Measurements from ENCODE around the gene ADIPOR2. TPM values are rescaled to one million over a fixed set of nuclear protein-coding genes. Genes with fewer than 3 reads are reported as not detected.

Gene ADIPOR2
- total RNA-seq, 1 donor from 2014 or later: 40.5 TPM

DNA sequence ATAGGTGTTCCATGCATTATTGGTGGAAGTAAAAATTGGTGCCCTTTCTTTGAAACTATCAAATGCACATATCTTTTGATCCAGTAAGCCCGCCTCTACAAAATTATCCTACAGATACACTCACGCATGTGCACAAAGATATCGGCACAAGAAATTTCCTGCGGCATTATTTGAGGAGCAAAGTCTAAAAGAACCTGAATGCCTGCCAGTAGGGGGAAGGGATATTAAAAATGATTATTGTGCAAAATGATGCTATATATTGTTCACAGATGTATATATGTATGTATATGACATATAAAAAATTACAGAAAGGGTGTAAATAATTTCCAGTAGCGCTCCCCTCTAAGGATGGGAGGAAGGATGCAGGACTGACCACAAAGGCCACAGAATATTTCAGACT, 24.7 kb upstream of the ADIPOR2 start:
- no peak for DNase-seq
- no peak overlapping the region for H3K4me3 ChIP-seq
- H3K9me3 ChIP-seq (replicated peaks): no peaks in the 10 kb centered on the region
- no peaks in the 10 kb centered on the region for H3K36me3 ChIP-seq
- peak overlapping the region; percentile 92 for H3K27ac ChIP-seq (replicated peaks)
- intact Hi-C loops (cut with micrococcal nuclease): no loop called here
- TF ChIP-seq, protein P1, sequence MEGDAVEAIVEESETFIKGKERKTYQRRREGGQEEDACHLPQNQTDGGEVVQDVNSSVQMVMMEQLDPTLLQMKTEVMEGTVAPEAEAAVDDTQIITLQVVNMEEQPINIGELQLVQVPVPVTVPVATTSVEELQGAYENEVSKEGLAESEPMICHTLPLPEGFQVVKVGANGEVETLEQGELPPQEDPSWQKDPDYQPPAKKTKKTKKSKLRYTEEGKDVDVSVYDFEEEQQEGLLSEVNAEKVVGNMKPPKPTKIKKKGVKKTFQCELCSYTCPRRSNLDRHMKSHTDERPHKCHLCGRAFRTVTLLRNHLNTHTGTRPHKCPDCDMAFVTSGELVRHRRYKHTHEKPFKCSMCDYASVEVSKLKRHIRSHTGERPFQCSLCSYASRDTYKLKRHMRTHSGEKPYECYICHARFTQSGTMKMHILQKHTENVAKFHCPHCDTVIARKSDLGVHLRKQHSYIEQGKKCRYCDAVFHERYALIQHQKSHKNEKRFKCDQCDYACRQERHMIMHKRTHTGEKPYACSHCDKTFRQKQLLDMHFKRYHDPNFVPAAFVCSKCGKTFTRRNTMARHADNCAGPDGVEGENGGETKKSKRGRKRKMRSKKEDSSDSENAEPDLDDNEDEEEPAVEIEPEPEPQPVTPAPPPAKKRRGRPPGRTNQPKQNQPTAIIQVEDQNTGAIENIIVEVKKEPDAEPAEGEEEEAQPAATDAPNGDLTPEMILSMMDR (IDR thresholded peaks at IDR 0.05; ENCODE audit: borderline replicate concordance): no peak
- H3K27me3 ChIP-seq (ENCODE audit: low read depth): no peaks in the 10 kb centered on the region
- H3K4me1 ChIP-seq: peaks cover 31% of the 10 kb centered on the region

DNA sequence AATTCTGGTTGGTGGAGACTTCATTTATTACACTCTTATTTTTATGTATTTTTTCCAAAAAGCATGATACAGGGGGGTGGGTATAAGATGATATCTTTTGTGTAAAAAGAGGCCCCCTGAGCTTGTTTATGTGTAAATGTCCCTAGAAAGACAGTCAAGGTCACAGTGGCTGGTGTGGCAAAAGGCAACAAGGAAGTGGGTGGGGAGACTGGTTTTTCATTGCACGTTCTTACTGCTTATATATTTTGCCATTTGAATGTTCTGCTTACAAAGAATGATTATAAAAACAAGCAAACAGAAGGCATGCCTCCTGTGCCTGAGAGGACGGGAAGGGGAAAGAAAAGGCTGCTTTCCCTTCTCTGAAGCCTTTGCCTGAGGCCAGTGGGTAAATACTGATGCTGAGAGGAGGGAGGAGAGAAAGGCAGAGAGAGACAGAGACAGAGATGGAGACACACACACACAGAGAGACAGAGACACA, 24.1 kb upstream of the ADIPOR2 start:
- no peak overlapping the region for H3K4me3 ChIP-seq
- no peaks in the 10 kb centered on the region for H3K27me3 ChIP-seq (ENCODE audit: low read depth)
- peaks cover 28% of the 10 kb centered on the region for H3K4me1 ChIP-seq
- no peaks in the 10 kb centered on the region for H3K36me3 ChIP-seq
- DNase-seq: no peak
- TF ChIP-seq, protein P1 (IDR thresholded peaks at IDR 0.05; ENCODE audit: borderline replicate concordance): no peak
- peak overlapping the region; percentile 92 for H3K27ac ChIP-seq (replicated peaks)
- intact Hi-C loops (cut with micrococcal nuclease): no loop called here
- H3K9me3 ChIP-seq (replicated peaks): no peaks in the 10 kb centered on the region

DNA sequence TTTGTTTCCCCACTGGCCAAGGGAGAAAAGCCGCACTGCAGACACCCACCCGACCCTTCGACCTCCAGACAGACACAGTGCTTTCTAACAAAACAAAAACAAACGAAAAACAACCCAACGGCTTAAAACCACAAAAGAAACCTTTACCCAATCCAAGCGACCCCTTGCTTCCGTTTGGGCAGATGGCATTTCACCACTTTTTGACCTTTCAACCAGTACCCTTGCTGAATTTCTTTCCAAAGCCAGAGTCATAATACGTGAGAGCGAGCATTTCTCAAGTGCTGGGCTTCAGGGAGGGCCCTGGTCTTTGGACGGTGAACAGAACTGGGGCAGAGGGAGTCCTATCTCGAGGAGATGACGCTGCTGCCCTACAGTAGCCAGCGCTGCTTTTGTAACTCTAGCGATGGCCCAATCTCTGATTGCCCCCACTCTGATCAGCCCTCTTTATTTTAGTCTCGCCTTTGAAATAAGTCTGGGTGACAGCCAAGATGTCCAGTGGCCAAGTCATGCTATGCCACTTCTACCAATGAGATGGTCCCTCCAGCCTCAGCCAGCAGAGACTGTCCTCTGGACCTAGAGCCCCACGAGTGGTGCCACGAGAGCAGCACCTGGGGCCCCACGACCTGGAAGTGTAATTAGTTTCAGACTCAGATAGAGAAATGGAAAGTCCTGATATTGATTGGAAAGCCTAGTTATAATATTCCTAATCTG, 21.9 kb upstream of the ADIPOR2 start:
- Histone ChIP-seq H3K9me3 (replicated peaks) (no peaks in the 10 kb centered on the region), H3K27ac (replicated peaks) (peak overlapping the region; percentile 92), H3K4me1 (peaks cover 24% of the 10 kb centered on the region), H3K27me3 (ENCODE audit: low read depth) (no peaks in the 10 kb centered on the region), H3K4me3 (peak overlapping the region; percentile 55), H3K36me3 (no peaks in the 10 kb centered on the region)
- DNase-seq: peak; percentile 66
- TF ChIP-seq, protein P1 (IDR thresholded peaks at IDR 0.05; ENCODE audit: borderline replicate concordance): no peak
- intact Hi-C loops (cut with micrococcal nuclease): no loop called here

DNA sequence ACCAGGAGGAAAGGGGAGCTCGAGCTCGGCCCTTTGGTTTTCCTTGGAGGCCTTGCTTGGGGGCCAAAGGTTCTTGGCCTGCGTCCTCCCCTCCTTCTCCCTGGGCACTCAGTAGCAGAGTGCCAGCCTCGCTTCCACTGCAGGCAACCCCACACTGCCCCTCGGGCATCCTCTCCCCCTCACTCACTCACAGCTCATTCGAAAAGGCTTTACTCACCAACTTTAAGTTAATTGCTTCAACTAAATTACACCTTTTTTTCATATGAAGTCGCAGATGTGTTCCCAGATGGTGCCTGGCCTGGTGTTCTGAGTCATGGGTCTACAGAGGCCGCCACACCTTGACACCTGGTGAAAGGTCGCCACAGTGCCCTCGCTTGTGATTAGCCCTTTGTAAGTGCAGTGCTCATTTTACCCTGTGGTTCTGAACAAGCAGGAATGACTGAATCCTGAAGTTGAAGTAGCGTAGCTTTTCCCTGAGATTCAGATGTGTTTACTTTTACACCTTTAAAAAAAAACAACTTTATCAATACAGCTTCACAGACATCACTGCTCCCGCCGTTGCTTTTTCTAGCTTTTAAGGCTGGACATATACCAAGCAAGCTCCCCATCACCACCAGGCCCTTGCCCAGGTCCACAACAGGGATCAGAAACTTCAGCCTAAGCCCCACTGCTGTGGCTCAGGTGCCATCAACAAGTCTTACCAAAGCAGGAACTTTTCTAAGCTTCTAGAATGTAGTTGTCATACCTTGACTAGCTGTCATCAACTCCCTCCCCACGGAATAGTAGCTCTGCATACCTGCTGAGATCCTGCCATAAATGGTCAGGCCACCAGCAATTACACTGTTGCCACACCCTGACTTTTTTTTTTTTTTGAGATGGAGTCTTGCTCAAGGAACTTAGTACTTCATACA, 20.3 kb upstream of the ADIPOR2 start:
- DNase-seq: no peak
- no peak overlapping the region for H3K4me3 ChIP-seq
- H3K27ac ChIP-seq (replicated peaks): peak overlapping the region; percentile 92
- H3K4me1 ChIP-seq: peaks cover 24% of the 10 kb centered on the region
- intact Hi-C loops (cut with micrococcal nuclease): no loop called here
- TF ChIP-seq, protein P1 (IDR thresholded peaks at IDR 0.05; ENCODE audit: borderline replicate concordance): no peak
- no peaks in the 10 kb centered on the region for H3K36me3 ChIP-seq
- H3K27me3 ChIP-seq (ENCODE audit: low read depth): no peaks in the 10 kb centered on the region
- H3K9me3 ChIP-seq (replicated peaks): no peaks in the 10 kb centered on the region

DNA sequence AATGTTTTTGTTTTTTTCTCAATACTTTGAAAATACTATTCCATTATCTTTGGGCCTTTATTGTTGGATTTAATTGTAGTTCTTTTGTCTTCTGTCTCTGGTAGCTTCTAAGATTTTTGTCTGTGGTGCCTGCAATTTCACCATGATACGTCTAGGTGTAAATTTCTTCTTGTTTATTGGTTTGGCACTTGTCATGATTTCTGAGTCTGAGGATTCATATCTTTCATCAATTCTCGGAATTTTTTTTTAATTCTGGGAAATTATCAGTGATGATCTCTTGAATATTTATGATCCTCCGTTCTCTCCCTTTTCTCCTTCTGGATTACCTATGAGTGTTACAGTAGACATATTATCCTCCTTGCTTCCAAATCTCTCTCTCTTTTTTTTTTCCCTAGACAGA, 14.8 kb upstream of the ADIPOR2 start:
- Histone ChIP-seq H3K9me3 (replicated peaks) (peaks cover 10% of the 10 kb centered on the region), H3K27me3 (ENCODE audit: low read depth) (no peaks in the 10 kb centered on the region), H3K4me1 (peaks cover 15% of the 10 kb centered on the region), H3K4me3 (no peak overlapping the region), H3K27ac (replicated peaks) (no peak overlapping the region), H3K36me3 (no peaks in the 10 kb centered on the region)
- DNase-seq: no peak
- intact Hi-C loops (cut with micrococcal nuclease): no loop called here
- TF ChIP-seq, protein P1 (IDR thresholded peaks at IDR 0.05; ENCODE audit: borderline replicate concordance): no peak
